Activated CD4-positive, alpha-beta T cell treated with anti-CD3 and anti-CD28 coated beads, Interleukin-2, Interleukin-4, amounts not matched to agents 100 ng/mL and 50 ng/mL, durations not matched to agents 16 hours and 8 hours (primary cell): ENCODE results near the gene CHST5.
"Not testable (repeated sequence)": the region's sequence is repeated elsewhere in the genome, so short reads cannot be mapped to it uniquely, and the experiment has no call there.

Experiments
- DNase-seq: peaks from one replicate; pipeline ENCODE4 v3.0.0-alpha.2; 2020; ENCODE audit warnings: low spot score

CHST5 gene

DNA sequence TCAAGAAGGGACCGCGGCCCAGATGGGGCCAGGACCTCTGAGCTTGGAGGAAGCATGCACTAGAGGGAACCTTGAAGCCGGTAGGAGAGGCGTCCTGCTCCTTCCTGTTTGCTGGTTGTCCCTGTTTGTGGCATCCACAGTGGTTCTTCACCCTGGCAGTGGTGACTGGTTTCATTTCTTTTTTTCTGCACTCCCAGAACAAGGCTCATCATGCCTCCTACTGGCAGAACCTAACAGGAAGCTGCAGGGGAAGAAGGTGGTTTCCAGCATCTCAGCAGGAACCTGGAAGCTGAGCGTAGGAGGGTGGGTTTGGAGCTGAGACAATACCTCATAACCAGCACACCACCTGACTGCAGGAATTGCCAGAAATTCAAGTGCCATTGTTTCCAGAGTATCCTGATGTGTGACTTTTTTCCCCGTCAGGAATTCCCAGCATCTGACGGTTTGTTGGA, 14.3 kb upstream of the CHST5 start:
- DNase-seq = peak; percentile 39

DNA sequence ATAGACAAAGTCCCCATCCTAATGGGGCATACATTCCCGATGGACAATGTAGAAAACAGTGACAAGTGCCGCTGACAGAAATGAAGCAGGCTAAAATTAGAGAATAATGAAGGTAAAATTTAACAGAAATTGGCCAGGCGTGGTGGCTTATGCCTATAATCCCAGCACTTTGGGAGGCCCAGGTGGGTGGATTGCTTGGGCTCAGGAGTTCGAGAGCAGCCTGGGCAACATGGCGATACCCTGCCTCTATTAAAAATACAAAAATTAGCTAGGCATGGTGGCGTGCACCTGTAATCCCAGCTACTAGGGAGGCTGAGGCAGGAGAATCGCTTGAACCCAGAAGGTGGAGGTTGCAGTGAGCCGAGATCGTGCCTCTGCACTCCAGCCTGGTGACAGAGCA, 12.5 kb upstream of the CHST5 start:
- not testable (repeated sequence) for DNase-seq

DNA sequence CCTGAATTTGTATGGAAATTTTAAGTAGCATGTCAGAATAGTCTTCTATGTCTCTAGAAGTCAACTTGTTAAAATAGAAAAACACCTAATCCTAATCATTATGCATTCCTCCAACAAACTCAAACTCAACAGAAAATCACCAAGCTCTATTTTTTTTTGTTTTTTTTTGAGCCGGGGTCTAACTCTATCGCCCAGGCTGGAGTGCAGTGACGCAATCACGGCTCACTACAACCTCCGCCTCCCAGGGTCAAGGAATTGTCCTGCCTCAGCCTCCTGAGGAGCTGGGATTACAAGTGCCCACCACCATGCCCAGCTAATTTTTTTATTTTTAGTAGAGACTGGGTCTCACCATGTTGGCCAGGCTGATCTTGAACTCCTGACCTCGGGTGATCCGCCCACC, 10.4 kb upstream of the CHST5 start:
- no peak for DNase-seq

DNA sequence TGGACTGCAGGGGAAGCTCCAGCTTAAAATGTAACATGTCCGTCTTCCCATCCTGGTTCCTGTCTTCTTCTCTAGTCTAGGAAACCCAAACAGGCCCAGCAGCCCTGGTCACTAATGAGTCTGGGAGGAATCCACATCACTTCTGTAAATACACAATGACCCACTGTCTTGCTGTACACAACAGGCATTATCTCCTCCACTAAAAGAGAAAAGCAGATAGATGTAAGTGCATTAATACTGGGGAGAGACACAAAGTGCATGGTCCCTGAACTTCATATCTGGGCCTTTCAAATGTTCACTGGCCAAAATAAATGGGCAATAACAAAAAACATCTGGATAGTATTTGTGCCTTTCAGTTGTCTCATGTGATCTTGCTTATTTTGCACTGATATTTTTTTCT, 10.0 kb upstream of the CHST5 start:
- not testable (repeated sequence) for DNase-seq

DNA sequence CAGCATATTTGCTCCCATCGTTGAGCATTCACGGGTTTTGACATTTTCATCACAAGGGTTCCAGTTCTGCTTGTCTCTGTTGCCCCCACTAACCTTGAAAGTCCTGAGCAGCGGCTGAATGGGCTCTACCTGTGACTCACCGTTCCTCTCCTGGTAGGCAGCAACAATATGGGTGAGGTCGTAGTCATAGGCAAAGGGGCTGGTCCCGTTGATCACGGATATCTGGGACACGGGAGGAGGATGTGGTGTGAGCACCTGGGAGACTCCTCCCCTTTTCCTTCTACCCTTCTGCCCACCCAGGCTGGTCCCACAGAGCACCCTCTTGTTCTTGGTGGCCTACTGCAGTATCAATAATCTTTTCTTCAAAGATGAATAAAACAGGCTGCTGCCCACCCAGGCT, 6.6 kb upstream of the CHST5 start:
- DNase-seq = not testable (repeated sequence)

DNA sequence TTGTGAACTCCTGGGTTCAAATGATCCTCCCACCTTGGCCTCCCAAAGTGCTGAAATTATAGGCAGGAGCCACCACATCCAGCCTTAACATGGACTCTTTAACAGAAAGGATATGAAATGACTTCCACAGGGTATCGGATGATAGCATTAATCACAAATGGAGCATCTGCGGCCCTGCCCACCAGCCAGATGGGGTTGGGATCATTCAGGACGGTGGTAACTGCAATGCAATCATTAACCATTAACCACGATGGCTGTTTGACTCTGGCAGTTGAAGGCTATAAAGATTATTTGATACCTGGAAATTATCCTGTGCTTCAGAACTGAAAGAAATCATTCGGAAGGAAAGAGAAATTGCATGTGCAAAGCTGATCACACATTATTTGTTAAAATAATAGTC, 5.3 kb upstream of the CHST5 start:
- no peak for DNase-seq

DNA sequence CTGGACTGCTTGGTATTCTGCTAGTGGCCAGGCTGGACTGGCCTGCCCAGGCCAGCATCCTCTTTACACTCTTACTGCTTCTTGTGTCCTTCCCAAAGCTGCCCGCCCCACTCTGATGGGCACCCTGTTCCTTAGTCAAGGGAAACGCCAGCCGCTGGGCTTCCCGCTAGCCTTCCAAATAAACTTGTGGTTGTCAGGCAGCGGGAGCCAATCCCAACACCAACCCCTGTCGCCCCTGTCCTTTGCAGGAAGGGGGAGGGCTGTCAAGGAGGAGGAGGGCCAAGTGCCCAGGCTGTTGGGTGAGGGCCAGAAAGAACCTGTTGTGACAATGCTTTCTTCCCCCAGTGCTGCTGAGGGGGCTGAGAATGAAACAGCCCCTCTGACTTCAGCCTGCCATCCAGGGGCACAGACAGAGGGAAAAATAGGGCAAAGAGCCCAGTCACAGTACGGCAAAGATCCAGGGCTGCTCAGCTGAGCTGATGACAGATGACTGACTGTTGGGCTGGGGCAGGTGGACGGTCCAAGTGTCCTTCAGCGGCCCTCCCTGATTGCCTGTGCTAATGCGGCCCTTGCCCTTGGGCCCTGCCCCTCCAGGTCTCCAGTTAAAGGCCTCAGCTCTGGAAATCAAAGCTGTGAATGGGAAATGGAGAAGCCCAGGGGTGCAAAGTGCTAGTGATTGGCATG, 3.1 kb upstream of the CHST5 start:
- not testable (repeated sequence) for DNase-seq

DNA sequence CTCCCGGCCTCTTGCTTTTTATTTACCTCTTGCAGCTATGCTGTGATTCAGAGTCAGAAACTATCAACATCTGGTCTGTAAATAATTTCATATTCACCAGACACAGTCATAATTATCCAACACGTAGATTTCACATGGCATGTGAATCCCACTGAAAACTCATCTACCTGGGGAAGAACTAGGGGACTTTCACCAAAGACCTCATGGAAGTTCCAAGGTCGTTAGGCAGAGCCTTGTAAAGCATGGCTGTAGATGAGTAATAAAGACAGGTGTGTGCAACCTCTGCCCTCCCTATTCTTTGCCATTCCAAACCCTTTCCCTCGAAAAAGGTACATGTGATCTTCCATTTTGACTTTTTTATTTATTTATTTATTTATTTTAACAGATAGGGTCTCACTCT, 1.9 kb upstream of the CHST5 start:
- DNase-seq = no peak

DNA sequence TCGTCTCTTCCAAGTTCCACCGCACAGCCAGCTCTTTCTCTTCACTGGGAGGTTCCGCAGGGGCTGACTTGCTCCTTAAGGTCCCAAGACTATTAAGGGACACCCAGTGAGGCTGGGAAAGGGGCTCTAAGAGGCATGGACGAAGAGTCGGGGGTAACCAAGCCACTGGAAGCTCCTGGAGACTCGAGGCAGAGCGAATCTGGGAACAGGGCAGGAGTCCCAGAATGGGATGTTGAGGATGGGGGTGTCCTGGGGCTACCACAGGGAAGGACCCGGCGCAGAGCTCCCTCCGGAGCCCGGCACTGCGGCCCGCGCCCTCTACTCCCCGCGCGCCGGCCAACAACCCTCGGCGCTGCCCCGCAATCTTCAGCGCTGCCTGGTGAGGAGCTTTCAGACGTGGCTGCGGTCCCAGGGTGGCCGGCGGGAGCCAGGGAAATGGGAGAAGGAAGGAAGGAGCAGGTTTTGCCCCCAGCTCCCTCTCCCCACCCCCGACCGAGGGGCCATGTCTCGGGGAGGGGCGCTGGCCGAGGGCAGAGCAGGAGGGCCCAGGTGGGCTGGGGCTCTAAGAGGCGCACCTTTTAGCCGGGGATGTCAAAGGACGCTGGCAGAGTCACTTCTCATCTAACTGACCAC, 581 bp downstream of the CHST5 start:
- DNase-seq = no peak

DNA sequence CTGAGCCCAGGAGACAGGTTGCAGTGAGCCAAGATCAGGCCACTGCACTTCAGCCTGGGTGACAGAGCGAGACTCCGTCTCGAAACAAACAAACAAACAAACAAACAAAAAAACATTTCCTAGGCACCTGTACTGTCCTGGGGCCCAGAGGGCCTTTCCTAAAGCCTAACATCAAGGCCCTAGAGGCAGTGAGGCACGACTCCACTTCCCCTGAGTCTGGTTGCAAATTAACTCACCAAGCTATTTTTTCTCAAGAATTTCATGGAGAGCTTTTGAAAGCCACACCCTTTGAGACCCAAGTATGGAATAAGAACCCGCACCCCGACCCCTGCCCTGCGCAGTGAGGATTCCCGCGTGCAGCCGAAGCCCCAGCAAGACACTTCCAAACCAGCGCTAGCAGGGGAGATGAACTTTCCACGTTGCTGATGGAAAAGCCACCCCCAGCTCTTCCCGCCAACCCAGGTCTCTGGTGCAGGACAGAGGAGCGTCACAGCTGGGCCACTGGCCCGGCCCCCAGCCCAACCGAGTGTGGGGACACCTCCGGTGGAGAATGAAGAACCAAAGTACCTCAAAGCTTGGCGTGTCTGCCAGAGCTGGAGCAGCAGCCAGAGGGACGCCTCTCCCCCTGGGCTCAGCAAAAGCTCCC, 1.2 kb downstream of the CHST5 start:
- no peak for DNase-seq

DNA sequence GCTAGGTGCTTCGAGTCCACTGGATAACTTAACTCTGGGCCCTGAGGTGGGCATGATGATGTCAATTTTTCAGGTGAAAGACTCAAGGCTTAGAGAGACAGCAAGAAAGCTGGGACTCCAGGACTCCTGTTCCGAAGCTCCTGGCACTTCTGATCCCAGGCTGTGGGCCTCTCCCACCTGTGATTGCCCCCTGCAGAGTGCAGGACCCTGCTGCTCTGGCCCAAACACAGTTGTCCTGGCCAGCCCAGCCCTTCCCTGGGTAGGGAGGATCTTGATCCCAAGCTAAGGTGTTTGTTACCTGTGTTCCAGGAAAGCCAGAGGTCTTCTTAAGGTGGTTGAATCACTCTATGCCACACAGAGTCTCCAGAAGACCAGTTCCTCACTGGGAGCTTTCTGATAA, 3.1 kb downstream of the CHST5 start:
- no peak for DNase-seq

DNA sequence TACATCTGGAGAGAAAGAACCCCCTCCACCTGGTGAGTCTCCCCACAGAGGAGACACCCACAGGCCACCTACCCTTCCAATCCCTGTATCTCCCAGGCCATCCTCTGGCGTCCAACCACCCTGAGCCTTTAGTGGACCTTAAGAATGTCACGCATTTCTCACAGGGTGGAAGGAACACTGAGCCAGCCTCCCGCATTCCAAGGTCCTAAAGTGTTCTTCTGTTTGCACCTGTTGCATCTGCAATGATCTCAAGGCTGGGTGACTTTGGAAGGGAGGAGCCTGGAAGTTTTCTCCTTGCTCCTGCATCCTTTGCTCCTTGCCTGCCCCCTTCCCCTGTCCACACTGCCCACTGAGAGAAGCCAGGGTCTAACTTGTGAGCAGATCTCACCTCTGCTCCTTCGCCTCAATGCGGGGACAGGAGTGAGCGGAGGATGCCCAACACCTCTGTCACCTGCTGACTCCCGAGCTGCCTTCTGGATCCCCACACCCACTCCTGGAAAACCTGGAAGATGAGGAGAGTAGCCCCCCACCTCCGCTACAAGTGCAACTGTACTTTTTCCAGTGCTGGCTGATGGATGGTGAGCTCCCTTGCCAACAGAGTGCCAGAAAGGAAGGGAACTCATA, 3.7 kb downstream of the CHST5 start:
- no peak for DNase-seq

DNA sequence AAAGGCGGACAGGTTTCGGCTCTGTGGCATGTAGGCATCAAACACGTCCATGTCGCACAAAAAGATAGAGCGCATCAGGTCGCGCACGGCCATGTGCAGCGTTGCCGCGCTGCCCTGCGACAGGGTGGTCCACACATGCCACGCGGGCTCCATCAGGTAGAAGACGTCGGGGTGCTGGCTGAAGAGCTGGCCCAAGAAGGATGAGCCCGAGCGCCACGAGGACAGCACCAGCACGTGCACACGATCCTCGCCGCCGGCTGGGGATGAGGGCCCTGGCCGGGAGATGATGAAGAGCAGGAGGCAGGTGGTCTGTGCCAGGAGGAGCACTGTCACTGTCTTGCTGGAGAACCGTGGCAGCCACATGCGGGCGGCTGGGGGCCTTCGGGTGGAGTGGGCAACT, 5.9 kb downstream of the CHST5 start:
- no peak for DNase-seq

DNA sequence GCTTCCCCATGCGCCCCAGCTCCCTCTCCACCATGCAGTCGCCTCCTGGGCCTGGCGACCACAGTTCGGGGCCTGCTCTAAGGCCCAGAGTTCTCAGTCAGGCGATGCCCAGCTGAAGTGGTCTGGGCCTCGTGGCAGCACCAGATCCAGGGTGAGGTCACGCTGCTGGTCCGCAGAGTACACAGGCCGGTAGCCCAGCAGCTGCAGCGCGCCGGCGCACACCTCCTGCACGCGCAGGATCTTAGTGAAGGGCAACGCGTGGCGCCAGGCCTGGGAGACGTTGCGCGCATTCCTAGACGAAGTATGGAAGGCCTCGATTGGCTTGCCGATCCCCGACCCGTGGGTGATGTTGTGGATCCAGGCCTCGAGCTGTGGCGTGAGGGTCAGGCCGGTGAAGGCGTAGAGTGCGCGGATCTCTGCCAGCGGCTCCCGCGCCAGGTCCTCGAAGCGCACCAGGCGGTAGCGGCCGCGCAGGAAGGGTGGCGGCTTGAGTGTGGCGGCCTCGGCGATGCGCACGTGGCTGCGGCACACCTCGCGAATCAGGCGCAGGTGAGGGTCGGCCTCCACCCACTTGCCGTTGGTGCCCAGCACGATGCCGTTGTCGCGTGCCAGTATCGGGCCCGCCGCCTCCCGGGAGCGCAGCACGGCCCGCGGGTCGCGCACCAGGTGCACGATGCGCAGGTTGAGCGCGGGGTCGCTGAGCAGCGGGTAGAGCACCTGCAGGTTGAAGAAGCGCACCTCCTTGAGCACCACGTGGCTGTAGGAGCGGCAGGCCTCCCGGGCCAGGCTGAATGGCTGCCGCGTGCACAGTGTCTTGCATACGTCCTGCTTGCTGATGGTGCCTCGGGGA, 6.6 kb downstream of the CHST5 start:
- DNase-seq = no peak

DNA sequence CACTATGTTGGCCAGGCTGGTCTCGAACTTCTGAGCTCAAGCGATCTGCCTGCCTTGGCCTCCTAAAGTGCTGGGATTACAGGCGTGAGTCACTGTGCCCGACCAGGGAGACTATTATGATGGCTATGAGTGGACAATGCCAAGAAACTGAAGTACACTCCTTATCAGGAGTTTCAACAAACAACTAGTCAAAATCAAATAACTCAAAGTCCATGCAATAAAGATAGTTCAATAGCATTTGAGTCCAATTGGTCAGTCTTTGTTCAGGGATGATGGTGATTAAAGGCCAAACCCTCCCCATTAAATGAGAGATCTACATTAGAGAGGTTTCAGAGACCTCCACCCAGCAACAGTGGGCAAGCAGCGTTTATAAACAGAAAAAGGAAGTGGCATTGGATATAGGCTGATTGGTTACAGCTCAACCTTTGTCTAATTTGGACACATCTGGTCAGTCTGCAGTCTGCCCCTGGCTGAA, 8.0 kb downstream of the CHST5 start:
- no peak for DNase-seq

DNA sequence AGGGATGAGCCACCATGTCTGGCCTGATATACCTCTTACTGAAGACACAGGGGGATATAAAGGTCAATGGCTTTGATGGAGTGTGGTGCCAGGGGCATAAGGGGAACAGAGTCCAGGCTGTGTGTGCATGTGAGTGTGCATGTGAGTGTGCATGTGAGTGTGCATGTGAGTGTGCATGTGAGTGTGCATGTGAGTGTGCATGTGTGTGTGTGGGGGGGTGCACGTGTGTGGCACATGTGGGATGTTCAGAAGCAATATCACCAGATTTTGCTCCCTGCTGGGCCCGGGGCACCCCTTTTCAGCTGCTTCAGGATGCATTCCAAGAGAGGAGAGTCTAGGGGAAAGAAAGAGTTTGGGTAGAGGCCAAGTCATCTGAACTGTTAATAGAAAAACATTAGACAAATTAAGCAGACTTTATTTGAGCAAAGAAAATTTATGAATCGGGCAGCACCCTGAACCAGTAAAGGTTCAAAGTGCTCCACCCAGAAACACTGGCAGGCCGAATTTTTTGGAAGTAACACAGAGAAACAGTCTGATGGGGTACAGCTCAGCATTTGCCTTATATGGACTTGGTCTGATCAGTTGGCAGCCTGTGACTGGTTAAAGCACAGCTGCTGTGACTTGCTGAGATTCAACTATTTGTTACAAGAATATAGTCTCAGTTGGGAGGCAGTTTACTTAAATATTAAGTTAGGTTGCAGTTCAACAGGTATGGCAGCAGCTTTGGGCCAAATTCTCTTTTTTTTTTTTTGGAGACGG, 9.7 kb downstream of the CHST5 start:
- DNase-seq = no peak

DNA sequence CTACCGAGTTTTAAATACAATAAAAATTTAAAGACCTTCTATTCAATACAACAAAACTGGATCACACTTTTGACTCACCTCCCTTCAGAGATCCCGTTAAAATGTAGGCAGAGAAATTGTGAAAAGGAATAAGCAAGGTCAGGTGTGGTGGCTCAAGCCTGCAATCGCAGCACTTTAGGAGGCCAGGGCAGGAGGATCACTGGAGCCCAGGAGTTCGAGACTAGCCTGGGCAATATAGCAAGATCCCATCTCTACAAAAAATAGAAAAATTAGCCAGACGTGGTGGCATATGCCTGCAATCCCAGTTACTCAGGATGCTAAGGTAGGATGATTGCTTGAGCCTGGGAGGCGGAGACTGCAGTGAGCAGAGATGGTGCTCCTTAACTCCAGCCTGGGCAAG, 16.7 kb downstream of the CHST5 start:
- no peak for DNase-seq

DNA sequence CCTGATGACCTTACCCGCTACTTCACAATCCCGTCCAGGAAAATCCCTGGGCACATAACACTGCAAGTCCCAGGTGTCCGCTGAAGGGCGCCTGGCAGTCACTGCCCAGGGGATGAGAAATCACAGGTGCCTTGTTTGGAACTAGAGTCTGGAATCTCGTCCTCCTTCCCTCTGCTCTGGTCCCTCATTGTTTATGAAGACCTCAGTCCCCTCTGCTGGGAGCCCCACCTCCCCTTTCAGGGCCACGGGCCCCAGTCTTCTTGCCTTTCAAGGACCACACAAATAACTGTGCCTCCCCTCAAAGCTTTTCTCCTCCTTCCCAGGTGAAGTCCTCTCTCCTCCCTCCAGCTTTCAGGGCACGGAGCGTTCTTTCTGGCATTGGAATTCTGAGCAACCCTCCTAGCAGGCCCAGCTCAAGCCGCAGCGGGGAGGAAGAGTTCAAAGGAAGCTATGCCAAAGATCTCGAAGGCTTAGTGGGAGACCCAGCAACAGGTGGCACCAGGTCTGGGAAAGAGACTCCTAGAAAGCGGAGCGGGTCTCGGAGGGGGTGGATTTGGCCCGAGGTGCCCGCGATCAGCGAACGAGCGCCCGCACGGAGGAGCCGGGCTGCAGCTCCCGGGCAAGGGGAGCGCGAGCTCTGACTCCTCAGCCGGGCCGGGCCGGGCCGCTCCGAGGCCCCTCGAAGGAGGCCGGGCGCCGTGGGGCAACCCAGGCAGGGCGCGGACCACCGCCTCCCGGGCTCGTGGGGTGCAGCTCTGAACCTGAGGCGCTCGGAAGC, 19.5 kb downstream of the CHST5 start:
- not testable (repeated sequence) for DNase-seq

DNA sequence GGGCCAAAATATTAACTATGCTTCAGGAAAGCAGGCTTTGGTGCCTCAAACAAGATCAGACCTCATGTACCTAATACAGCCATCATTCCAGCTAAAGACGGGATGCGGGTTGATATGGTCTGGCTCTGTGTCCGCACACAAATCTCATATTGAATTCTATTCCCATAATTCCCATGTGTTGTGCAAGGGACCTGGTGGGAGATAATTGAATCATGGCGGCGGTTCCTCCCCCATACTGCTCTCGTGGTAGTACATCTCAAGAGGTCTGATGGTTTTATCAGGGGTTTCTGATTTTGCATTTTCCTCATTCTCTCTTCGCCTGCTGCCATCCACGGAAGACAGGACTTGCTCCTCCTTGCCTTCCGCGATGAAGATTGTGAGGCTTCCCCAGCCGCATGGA, 21.6 kb downstream of the CHST5 start:
- no peak for DNase-seq

DNA sequence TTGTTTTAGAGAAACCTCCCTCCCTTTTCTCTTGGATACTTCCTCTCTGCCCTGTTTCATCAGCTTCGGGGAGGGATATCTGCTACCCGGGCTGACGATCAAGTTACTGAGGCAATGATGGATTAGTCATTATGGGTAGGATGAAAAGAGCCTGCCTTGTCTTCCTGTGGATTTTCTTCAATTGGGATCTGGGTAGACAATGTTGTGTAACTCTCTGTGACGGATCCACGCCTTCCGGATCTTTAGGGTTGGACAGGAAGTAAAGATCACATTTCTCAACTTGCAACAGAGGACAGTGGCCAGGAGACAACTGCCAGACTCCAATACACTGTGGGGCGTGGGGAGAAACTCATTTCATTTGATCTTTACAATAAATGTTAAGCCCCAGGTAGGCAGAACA, 29.3 kb downstream of the CHST5 start:
- no peak for DNase-seq
